H1 (cell line): ENCODE data around the gene RHOBTB3. TPM values are rescaled to one million over a fixed set of nuclear protein-coding genes. Genes with fewer than 3 reads are reported as not detected.

Experiments
- CTCF ChIA-PET: fragments of 300-600 bp; sonication (Branson Sonifier 250); formaldehyde crosslinking; loops from one replicate; lab custom pipeline; 2021; ENCODE audit not compliant: partially characterized antibody; lab: Charles Lee
- POLR2A ChIA-PET: fragments of 300-600 bp; sonication (Branson Sonifier 250); formaldehyde crosslinking; loops from one replicate; lab custom pipeline; 2021; ENCODE audit warnings: inconsistent platforms; ENCODE audit not compliant: partially characterized antibody; lab: Charles Lee
- DNase-seq, 2 experiments: peaks; one replicate each; pipeline versions ENCODE4 v3.0.0 to v3.0.0-alpha.2; 2010 to 2022; ENCODE audit warnings: low spot score in 2 of 2, low read depth in 1 of 2, mixed read lengths in 1 of 2
- FAIRE-seq: peaks from 2 replicates; lab custom pipeline; 2011; peaks lifted over from hg19 to GRCh38; lab: Jason Lieb, UNC
- H2AFZ ChIP-seq: 2 replicates; pipeline ENCODE4 v1.8.1; 2012; ENCODE audit warnings: low read length, inconsistent platforms
- H2AK5ac ChIP-seq: 2 replicates; pipeline ENCODE4 v1.6.1; 2013; ENCODE audit warnings: low read depth, low read length
- H2BK120ac ChIP-seq: replicated peaks from 2 replicates; pipeline ENCODE3; 2013; ENCODE audit warnings: low read depth, low read length, inconsistent platforms
- H2BK12ac ChIP-seq: 2 replicates; pipeline ENCODE4 v1.6.1; 2013; ENCODE audit warnings: low read depth, low read length
- H2BK15ac ChIP-seq: 2 replicates; pipeline ENCODE4 v1.6.1; 2013; ENCODE audit warnings: low read length
- H2BK20ac ChIP-seq: 2 replicates; pipeline ENCODE4 v1.6.1; 2013; ENCODE audit warnings: low read length
- H2BK5ac ChIP-seq: 2 replicates; pipeline ENCODE4 v1.6.1; 2013; ENCODE audit warnings: low read depth, low read length
- H3K14ac ChIP-seq: 2 replicates; pipeline ENCODE4 v1.6.1; 2013; ENCODE audit warnings: inconsistent platforms; ENCODE audit not compliant: insufficient read length
- H3K18ac ChIP-seq: 2 replicates; pipeline ENCODE4 v1.6.1; 2013; ENCODE audit warnings: low read length; ENCODE audit errors: extremely low read depth
- H3K23ac ChIP-seq: 2 replicates; pipeline ENCODE4 v1.6.1; 2013; ENCODE audit warnings: inconsistent platforms; ENCODE audit not compliant: insufficient read length
- H3K23me2 ChIP-seq: 2 replicates; pipeline ENCODE4 v1.6.1; 2013; ENCODE audit warnings: low read depth, low read length
- H3K27ac ChIP-seq: 2 replicates; pipeline ENCODE4 v1.6.1; 2011; ENCODE audit warnings: low read depth, low read length, inconsistent platforms
- H3K27me3 ChIP-seq, 4 experiments: replicated peaks in 1 of 4; 1 replicate in 1 of 4; 2 replicates in 3 of 4; pipeline versions ENCODE4 v1.6.1 to v1.8.1; 2011 to 2013; ENCODE audit warnings: low read length in 3 of 4, mild to moderate bottlenecking in 3 of 4, inconsistent platforms in 2 of 4, mixed read lengths in 2 of 4, moderate library complexity in 1 of 4; ENCODE audit not compliant: control insufficient read depth in 3 of 4, insufficient read depth in 3 of 4; ENCODE audit errors: extremely low read depth in 1 of 4
- H3K36me3 ChIP-seq, 4 experiments: 2 replicates each; pipeline versions ENCODE4 v1.6.1 to v1.8.1; 2011 to 2013; ENCODE audit warnings: mild to moderate bottlenecking in 4 of 4, low read length in 3 of 4, moderate library complexity in 2 of 4, control low read depth in 1 of 4, inconsistent platforms in 1 of 4; ENCODE audit not compliant: insufficient read depth in 4 of 4, control insufficient read depth in 2 of 4
- H3K4ac ChIP-seq: replicated peaks from 2 replicates; pipeline ENCODE3; 2013; ENCODE audit warnings: low read length, low read depth, mixed read lengths, inconsistent platforms; ENCODE audit not compliant: insufficient read length
- H3K4me1 ChIP-seq, 4 experiments: replicated peaks in 1 of 4; 1 replicate in 1 of 4; 2 replicates in 3 of 4; pipeline versions ENCODE4 v1.6.1 to v1.8.1; 2011 to 2013; ENCODE audit warnings: low read length in 3 of 4, inconsistent platforms in 2 of 4, mixed read lengths in 1 of 4; ENCODE audit not compliant: insufficient read depth in 4 of 4, control insufficient read depth in 3 of 4
- H3K4me2 ChIP-seq, 2 experiments: 2 replicates each; pipeline versions ENCODE4 v1.6.1 to v1.8.1; 2011 to 2013; ENCODE audit warnings: low read depth in 2 of 2, low read length in 2 of 2, control low read depth in 1 of 2, inconsistent platforms in 1 of 2, mild to moderate bottlenecking in 1 of 2; ENCODE audit not compliant: insufficient read depth in 1 of 2
- H3K4me3 ChIP-seq, 4 experiments: fragments of 200-600, 300-600 bp in 1 of 4; sonication (generic), shearing (Covaris generic), sonication (Bioruptor Twin) in 1 of 4; 2 replicates each; pipeline versions ENCODE4 v1.5.1 to v1.8.1; 2011 to 2016; ENCODE audit warnings: low read length in 4 of 4, low read depth in 3 of 4, control low read depth in 2 of 4, inconsistent platforms in 2 of 4, mild to moderate bottlenecking in 2 of 4, mixed read lengths in 1 of 4, moderate library complexity in 1 of 4; ENCODE audit not compliant: insufficient read depth in 2 of 4; ENCODE audit errors: extremely low read depth in 1 of 4
- H3K56ac ChIP-seq: replicated peaks from 2 replicates; pipeline ENCODE3; 2013; ENCODE audit warnings: low read depth, mild to moderate bottlenecking, mixed read lengths, low read length, inconsistent platforms; ENCODE audit not compliant: insufficient read length
- H3K79me1 ChIP-seq: 2 replicates; pipeline ENCODE4 v1.6.1; 2013; ENCODE audit warnings: low read depth, low read length, control low read depth
- H3K79me2 ChIP-seq, 2 experiments: 2 replicates each; pipeline versions ENCODE4 v1.6.1 to v1.8.1; 2012 to 2013; ENCODE audit warnings: low read length in 2 of 2, mild to moderate bottlenecking in 2 of 2, inconsistent platforms in 1 of 2; ENCODE audit not compliant: insufficient read depth in 2 of 2, control insufficient read depth in 1 of 2
- H3K9ac ChIP-seq, 4 experiments: replicated peaks in 1 of 4; 1 replicate in 1 of 4; 2 replicates in 3 of 4; pipeline versions ENCODE4 v1.6.1 to v1.8.1; 2011 to 2013; ENCODE audit warnings: low read depth in 3 of 4, low read length in 3 of 4, control low read depth in 2 of 4, mild to moderate bottlenecking in 2 of 4, moderate library complexity in 2 of 4, inconsistent platforms in 1 of 4; ENCODE audit errors: extremely low read depth in 1 of 4
- H3K9me3 ChIP-seq, 2 experiments: 2 replicates each; pipeline versions ENCODE4 v1.6.1 to v1.8.1; 2012 to 2013; ENCODE audit warnings: mild to moderate bottlenecking in 2 of 2, moderate library complexity in 2 of 2, control low read depth in 1 of 2, inconsistent platforms in 1 of 2, low read depth in 1 of 2, low read length in 1 of 2, mixed read lengths in 1 of 2; ENCODE audit not compliant: insufficient read depth in 2 of 2
- H4K20me1 ChIP-seq, 2 experiments: replicated peaks in 1 of 2; 2 replicates each; pipeline versions ENCODE3 to v1.8.1; 2011 to 2013; ENCODE audit warnings: inconsistent platforms in 2 of 2, low read length in 2 of 2, mild to moderate bottlenecking in 1 of 2; ENCODE audit not compliant: insufficient read depth in 2 of 2, control insufficient read depth in 1 of 2
- H4K5ac ChIP-seq: 2 replicates; pipeline ENCODE4 v1.6.1; 2013; ENCODE audit warnings: low read length, low read depth, mixed read lengths, inconsistent platforms; ENCODE audit not compliant: insufficient read length
- H4K8ac ChIP-seq: 2 replicates; pipeline ENCODE4 v1.8.0; 2013; ENCODE audit warnings: mild to moderate bottlenecking, moderate library complexity, low read length, inconsistent platforms; ENCODE audit not compliant: insufficient read depth; ENCODE audit errors: extremely low read depth
- H4K91ac ChIP-seq: replicated peaks from 2 replicates; pipeline ENCODE3; 2013; ENCODE audit warnings: low read length, mixed read lengths, inconsistent platforms; ENCODE audit not compliant: insufficient read length
- CTCF ChIP-seq, 3 experiments: IDR thresholded peaks; 1 replicate in 2 of 3; 2 replicates in 1 of 3; pipeline versions ENCODE4 v1.5.1 to v1.6.1; 2011; ENCODE audit warnings: low read length in 3 of 3, mild to moderate bottlenecking in 3 of 3, inconsistent platforms in 2 of 3, low read depth in 1 of 3, moderate library complexity in 1 of 3; ENCODE audit not compliant: insufficient read depth in 1 of 3; ENCODE audit errors: control extremely low read depth in 1 of 3
- WGBS, 2 experiments: shearing (Covaris generic) in 1 of 2; methylation state at CpG; one replicate each; pipeline versions ENCODE4 v1.1.6 to v1.1.7; 2013 to 2015; ENCODE audit warnings: low lambda C conversion rate in 2 of 2, mixed read lengths in 2 of 2, inconsistent platforms in 1 of 2, low coverage in 1 of 2, missing lambda C conversion rate in 1 of 2; ENCODE audit not compliant: insufficient replicate concordance in 2 of 2, insufficient coverage in 1 of 2, insufficient read length in 1 of 2; ENCODE audit errors: extremely low coverage in 1 of 2, missing lambda C conversion rate in 1 of 2; 5-methylcytosine and 5-hydroxymethylcytosine counted together
- polyA plus RNA-seq, 7 experiments: library from polyadenylated mRNA; depleted of rRNA in 3 of 7; stranded (reverse) in 5 of 7; unstranded in 2 of 7; fragments of >200 nt in 5 of 7; fragments of 200-250 nt in 2 of 7; gene quantifications; 1 replicate in 5 of 7; 2 replicates in 1 of 7; 4 replicates in 1 of 7; pipeline versions ENCODE4 v1.2.1 to v1.2.3, GENCODE V29; 2011 to 2013; ENCODE audit warnings: missing spikeins in 2 of 7, mixed read lengths in 2 of 7
- total RNA-seq: library from RNA; stranded (reverse); fragmentation: NEBNext Ultra II Directional; extraction: Animal tissue kit (Norgen Biotek cat#: 25700); gene quantifications from 2 replicates; pipeline ENCODE4 v1.2.1, GENCODE V29; 2021

Gene RHOBTB3
- total and polyA plus RNA-seq, 2 of the 8 experiments (the other 6 are each of a cell fraction or from before 2014, with no cell fraction given), result 8.2 to 17.5 TPM

- Histone ChIP-seq H3K4ac (no peak overlapping the region), H3K23me2 (no peaks in the 10 kb centered on the region), H4K20me1 (no peaks in the 10 kb centered on the region), H3K27me3 (peaks cover 0 to 1% (median 0%) of the 10 kb centered on the region in 4 experiments; a peak in 1 of 7 replicates)
- 76% methylated on average over 2 of the region's 2 CpGs; no CpG with 5 or more reads in 1 of the 2 experiments for WGBS, 2 experiments
- no peak for TF ChIP-seq CTCF (IDR thresholded peaks at IDR 0.05; ENCODE audit: control extremely low read depth in 1 of 3, insufficient read depth in 1 of 3, low read depth in 1 of 3, low read length in 3 of 3)
- TF ChIP-seq, all 59 proteins: peak for 0
- no peak overlapping the region for H3K23ac ChIP-seq
- H4K91ac ChIP-seq, result no peak overlapping the region
- no peak overlapping the region for H3K14ac ChIP-seq
- H2BK5ac ChIP-seq, result no peak overlapping the region
- no peaks in the 10 kb centered on the region for H3K9me3 ChIP-seq
- H3K56ac ChIP-seq, result no peak overlapping the region
- ChIA-PET POLR2A (no interaction called here), CTCF (interaction anchor here (1.3 to 1.7 kb wide), 3 partner anchors 19 to 28 kb away, joined by 3 to 9 read pairs (median 4); no protein-coding TSS in a partner anchor)
- FAIRE-seq, result no peak
- H3K18ac ChIP-seq, result no peak overlapping the region
- DNase-seq, result no peak
- H2BK12ac ChIP-seq, result no peak overlapping the region
- H3K36me3 ChIP-seq, result no peaks in the 10 kb centered on the region
- H3K9ac ChIP-seq, result no peak overlapping the region
- no peaks in the 10 kb centered on the region for H3K79me2 ChIP-seq
- no peak overlapping the region for H2BK20ac ChIP-seq
- no peak overlapping the region for H2AFZ ChIP-seq
- no peaks in the 10 kb centered on the region for H3K79me1 ChIP-seq
- peaks cover 0 to 14% (median 7%) of the 10 kb centered on the region in 4 experiments; a peak in 4 of 7 replicates for H3K4me1 ChIP-seq
- H2BK15ac ChIP-seq, result no peak overlapping the region
- no peak overlapping the region for H3K27ac ChIP-seq
- H3K4me3 ChIP-seq, result no peak overlapping the region
- no peak overlapping the region for H4K8ac ChIP-seq
- H2AK5ac ChIP-seq, result no peak overlapping the region
- no peak overlapping the region for H4K5ac ChIP-seq
- no peak overlapping the region; a peak in 1 of 4 replicates for H3K4me2 ChIP-seq
- no peak overlapping the region for H2BK120ac ChIP-seq
Measured at GRCh38 chr5:95809414-95809960, 78.4 kb downstream of the RHOBTB3 start.
